Adrenal gland (tissue), 5 donors: ENCODE results near the gene RAP1GAP.

Source experiments
- POLR2A ChIP-seq, 2 donors: fragments of 450-650 bp; IDR thresholded peaks; one replicate each; pipeline ENCODE4 v1.6.1; 2017; ENCODE audit warnings: antibody characterized with exemption in 2 of 2, mild to moderate bottlenecking in 2 of 2, moderate library complexity in 1 of 2
- TF ChIP-seq, protein P1 (sequence below), 6 experiments: fragments of 450-650 bp in 4 of 6; fragments of 200-600 bp in 2 of 6; sonication (generic) in 1 of 6; IDR thresholded peaks; 1 replicate in 5 of 6; 2 replicates in 1 of 6; pipeline versions ENCODE4 v1.5.1 to v1.8.0; 2016 to 2021; ENCODE audit warnings: antibody characterized with exemption in 6 of 6, mild to moderate bottlenecking in 2 of 6, moderate library complexity in 1 of 6
- donor health status: DM: no; HTN: no; CAD: no.

DNA sequence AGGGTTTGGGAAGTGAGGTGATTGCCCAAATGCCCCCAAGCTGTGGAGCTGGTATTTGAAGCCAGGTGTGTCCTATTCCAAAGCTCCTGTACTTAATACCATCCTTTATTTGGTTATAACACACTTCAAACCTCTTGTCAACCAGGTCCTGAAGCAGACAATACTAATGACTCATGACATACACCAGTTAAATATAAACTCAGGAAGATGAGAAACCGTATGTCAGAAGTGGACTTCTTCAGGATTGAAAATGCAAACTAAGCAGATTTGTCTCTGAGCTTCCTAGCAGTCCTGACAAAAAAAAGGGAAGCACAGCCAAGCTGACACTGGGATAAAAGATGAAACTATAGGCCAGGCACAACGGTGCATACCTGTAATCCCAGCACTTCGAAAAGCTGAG lies 89.4 kb downstream of the RAP1GAP start:
- TF ChIP-seq POLR2A (IDR thresholded peaks at IDR 0.05), result no peak
- TF ChIP-seq, protein P1, sequence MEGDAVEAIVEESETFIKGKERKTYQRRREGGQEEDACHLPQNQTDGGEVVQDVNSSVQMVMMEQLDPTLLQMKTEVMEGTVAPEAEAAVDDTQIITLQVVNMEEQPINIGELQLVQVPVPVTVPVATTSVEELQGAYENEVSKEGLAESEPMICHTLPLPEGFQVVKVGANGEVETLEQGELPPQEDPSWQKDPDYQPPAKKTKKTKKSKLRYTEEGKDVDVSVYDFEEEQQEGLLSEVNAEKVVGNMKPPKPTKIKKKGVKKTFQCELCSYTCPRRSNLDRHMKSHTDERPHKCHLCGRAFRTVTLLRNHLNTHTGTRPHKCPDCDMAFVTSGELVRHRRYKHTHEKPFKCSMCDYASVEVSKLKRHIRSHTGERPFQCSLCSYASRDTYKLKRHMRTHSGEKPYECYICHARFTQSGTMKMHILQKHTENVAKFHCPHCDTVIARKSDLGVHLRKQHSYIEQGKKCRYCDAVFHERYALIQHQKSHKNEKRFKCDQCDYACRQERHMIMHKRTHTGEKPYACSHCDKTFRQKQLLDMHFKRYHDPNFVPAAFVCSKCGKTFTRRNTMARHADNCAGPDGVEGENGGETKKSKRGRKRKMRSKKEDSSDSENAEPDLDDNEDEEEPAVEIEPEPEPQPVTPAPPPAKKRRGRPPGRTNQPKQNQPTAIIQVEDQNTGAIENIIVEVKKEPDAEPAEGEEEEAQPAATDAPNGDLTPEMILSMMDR (IDR thresholded peaks at IDR 0.05), result no peak
